ENCODE measurements around the gene ZNF101. TPM values are rescaled to one million over a fixed set of nuclear protein-coding genes. Genes with fewer than 3 reads are reported as not detected.

ZNF101 gene
- total and polyA plus RNA-seq, 2 of the 4 experiments (the other 2 are of a cell fraction) = 2.8 to 7.3 TPM

DNA sequence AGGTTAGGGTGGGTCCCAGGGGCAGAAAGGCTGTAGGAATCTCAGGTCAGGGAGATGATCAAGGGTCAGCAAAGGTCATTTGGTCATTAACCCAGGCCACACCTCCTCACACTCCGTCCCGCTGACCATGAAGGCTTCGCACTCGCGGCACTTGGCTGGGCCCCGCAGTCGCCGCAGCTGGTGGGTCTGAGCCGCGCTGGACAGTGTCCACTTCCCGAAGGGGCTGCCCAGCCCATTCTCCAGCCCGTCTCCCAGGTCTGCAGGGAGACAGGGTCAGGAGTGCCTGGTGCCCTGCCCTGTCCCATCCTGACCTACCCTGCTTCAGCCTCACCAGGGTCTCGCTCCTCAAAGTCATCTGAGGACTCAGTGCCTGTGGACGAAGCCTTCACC lies 33.3 kb upstream of the ZNF101 start:
- WGBS, 2 experiments (ENCODE audit: extremely low coverage in 2 of 2, insufficient read length in 1 of 2) = 93% methylated on average over 10 of the region's 14 CpGs; no CpG with 5 or more reads in 1 of the 2 experiments
- H2AFZ ChIP-seq (replicated peaks; ENCODE audit: low read length, poor library complexity) = no peak overlapping the region
- H2BK5ac ChIP-seq (ENCODE audit: low read depth, low read length, poor library complexity, severe bottlenecking) = no peak overlapping the region
- H3K23ac ChIP-seq (ENCODE audit: low read depth, low read length) = no peak overlapping the region
- H3K4me3 ChIP-seq (ENCODE audit: insufficient read depth, low read depth, low read length) = no peak overlapping the region
- no peak overlapping the region for H2BK120ac ChIP-seq (ENCODE audit: low read depth, low read length)
- H3K27me3 ChIP-seq (ENCODE audit: control insufficient read depth, insufficient read depth, low read length) = no peaks in the 10 kb centered on the region
- dilution Hi-C loops (cut with HindIII; ENCODE audit: low sequenced_read_pairs, unreplicated experiment) (no loop called here), intact Hi-C loops (cut with micrococcal nuclease) (no loop called here), in situ Hi-C loops (cut with MboI; ENCODE audit: low sequenced_read_pairs) (loop anchor here (25.0 kb wide), 1 partner anchor 248 kb away; no protein-coding TSS in a partner anchor)
- no peak overlapping the region for H4K91ac ChIP-seq (ENCODE audit: insufficient read depth, low read depth, low read length)
- DNase-seq (no peak), ATAC-seq (ENCODE audit: low read depth) (no peak)
- TF ChIP-seq POLR2A (IDR thresholded peaks at IDR 0.05; ENCODE audit: low read depth, low read length) (no peak), USF2 (IDR thresholded peaks at IDR 0.05; ENCODE audit: low read depth, low read length) (no peak), RAD21 (IDR thresholded peaks at IDR 0.05; ENCODE audit: low read length) (no peak), SMC3 (IDR thresholded peaks at IDR 0.05; ENCODE audit: low read depth, low read length) (no peak), RFX5 (IDR thresholded peaks at IDR 0.05; ENCODE audit: low read depth, low read length) (no peak), RCOR1 (IDR thresholded peaks at IDR 0.05; ENCODE audit: insufficient replicate concordance, low read length) (no peak), MXI1 (IDR thresholded peaks at IDR 0.05; ENCODE audit: borderline replicate concordance, low read depth, low read length) (no peak), CTCF (conservative IDR thresholded peaks at IDR 0.05; ENCODE audit: low read depth, low read length) (no peak), MAZ (IDR thresholded peaks at IDR 0.05; ENCODE audit: borderline replicate concordance, low read depth, low read length) (no peak), FOS (IDR thresholded peaks at IDR 0.05; ENCODE audit: low read depth, low read length) (no peak)
- TF ChIP-seq, protein P1, sequence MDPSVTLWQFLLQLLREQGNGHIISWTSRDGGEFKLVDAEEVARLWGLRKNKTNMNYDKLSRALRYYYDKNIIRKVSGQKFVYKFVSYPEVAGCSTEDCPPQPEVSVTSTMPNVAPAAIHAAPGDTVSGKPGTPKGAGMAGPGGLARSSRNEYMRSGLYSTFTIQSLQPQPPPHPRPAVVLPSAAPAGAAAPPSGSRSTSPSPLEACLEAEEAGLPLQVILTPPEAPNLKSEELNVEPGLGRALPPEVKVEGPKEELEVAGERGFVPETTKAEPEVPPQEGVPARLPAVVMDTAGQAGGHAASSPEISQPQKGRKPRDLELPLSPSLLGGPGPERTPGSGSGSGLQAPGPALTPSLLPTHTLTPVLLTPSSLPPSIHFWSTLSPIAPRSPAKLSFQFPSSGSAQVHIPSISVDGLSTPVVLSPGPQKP (IDR thresholded peaks at IDR 0.05; ENCODE audit: borderline replicate concordance, low read depth, low read length) = no peak
- H2BK20ac ChIP-seq (ENCODE audit: low read depth, low read length) = no peak overlapping the region
- H4K5ac ChIP-seq (ENCODE audit: low read depth, low read length) = no peak overlapping the region
- H3K4me1 ChIP-seq (ENCODE audit: control insufficient read depth, insufficient read depth, low read length) = no peaks in the 10 kb centered on the region
- H2AK5ac ChIP-seq (ENCODE audit: low read depth, low read length) = no peak overlapping the region
- H3K27ac ChIP-seq (ENCODE audit: insufficient read depth, low read length) = no peak overlapping the region
- no peaks in the 10 kb centered on the region for H3K9me3 ChIP-seq (ENCODE audit: control insufficient read depth, insufficient read depth, low read length)
- BruUV-seq (replicated peaks) = no TSS peak
- H3K14ac ChIP-seq (replicated peaks; ENCODE audit: low read depth, low read length) = no peak overlapping the region
- CTCF ChIA-PET = no interaction called here
- H4K20me1 ChIP-seq (ENCODE audit: insufficient read depth, low read length) = no peaks in the 10 kb centered on the region
- no peak overlapping the region for H3K56ac ChIP-seq (ENCODE audit: extremely low read depth, insufficient read depth, low read length)
- no peak overlapping the region for H2BK15ac ChIP-seq (ENCODE audit: low read depth, low read length)
- no peak overlapping the region for H3K4me2 ChIP-seq (ENCODE audit: low read depth, low read length)
- H3K36me3 ChIP-seq (ENCODE audit: control insufficient read depth, insufficient read depth, low read length) = peaks cover 51% of the 10 kb centered on the region
- H3K4ac ChIP-seq (ENCODE audit: low read depth, low read length) = no peak overlapping the region
- H3K9me1 ChIP-seq (ENCODE audit: insufficient read depth, low read length) = no peaks in the 10 kb centered on the region; the same call in 1 of the 2 replicates
- H3K18ac ChIP-seq (ENCODE audit: low read depth, low read length) = no peak overlapping the region
- POLR2A ChIA-PET (ENCODE audit: unreplicated experiment) = no interaction called here
- no peak overlapping the region for H4K8ac ChIP-seq (ENCODE audit: low read depth in 2 of 2, low read length in 2 of 2)
- no peak overlapping the region for H2AK9ac ChIP-seq (replicated peaks; ENCODE audit: low read depth, low read length, poor library complexity)
- no peak overlapping the region for H3K9ac ChIP-seq (ENCODE audit: low read depth, low read length)
- H3K79me1 ChIP-seq (ENCODE audit: low read depth in 1 of 2, low read length in 2 of 2) = no peaks in the 10 kb centered on the region
